ENCODE measurements around the gene ZKSCAN2. TPM values are rescaled to one million over a fixed set of nuclear protein-coding genes. Genes with fewer than 3 reads are reported as not detected.

Gene ZKSCAN2
- 1 to 10 TPM; 5.0 to 5.3 TPM for total RNA-seq

DNA sequence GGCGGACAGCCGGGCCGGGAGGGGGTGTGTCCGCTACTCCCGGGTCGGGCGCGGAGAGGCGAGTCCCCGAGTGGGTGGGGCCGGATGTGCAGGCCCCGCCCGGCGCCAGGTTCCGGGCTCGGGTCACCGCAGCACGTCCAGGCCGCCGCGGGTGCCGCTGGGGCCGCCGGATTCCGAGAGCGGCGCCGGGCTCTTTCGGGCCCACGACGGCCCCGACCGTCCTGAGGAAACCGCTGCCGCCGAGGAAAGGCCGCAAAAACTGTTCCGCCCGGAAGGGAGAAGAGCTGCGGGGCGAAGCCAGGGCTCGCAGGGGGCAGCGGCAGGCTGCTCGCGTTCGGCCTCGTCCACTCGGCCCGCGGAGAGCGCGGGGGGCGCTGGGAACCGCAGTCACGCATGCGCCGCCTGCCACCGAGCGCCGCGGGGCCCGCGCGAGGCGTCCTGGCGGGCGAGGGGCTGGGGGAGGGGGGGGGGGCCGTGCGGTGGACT, at the start of gene ZKSCAN2:
Gene ZKSCAN2, minus strand, starts transcription at position 376 of the 486 bp plus-strand sequence. CDS start 718 bp downstream, outside the sequence.
- peak within 1 kb of the TSS; percentile 78 to 87 for H3K4me3 ChIP-seq
- peaks cover 24% of the 10 kb centered on the region for H3K36me3 ChIP-seq
- TF ChIP-seq, protein P1, sequence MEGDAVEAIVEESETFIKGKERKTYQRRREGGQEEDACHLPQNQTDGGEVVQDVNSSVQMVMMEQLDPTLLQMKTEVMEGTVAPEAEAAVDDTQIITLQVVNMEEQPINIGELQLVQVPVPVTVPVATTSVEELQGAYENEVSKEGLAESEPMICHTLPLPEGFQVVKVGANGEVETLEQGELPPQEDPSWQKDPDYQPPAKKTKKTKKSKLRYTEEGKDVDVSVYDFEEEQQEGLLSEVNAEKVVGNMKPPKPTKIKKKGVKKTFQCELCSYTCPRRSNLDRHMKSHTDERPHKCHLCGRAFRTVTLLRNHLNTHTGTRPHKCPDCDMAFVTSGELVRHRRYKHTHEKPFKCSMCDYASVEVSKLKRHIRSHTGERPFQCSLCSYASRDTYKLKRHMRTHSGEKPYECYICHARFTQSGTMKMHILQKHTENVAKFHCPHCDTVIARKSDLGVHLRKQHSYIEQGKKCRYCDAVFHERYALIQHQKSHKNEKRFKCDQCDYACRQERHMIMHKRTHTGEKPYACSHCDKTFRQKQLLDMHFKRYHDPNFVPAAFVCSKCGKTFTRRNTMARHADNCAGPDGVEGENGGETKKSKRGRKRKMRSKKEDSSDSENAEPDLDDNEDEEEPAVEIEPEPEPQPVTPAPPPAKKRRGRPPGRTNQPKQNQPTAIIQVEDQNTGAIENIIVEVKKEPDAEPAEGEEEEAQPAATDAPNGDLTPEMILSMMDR (IDR thresholded peaks at IDR 0.05): no peak
- H3K27me3 ChIP-seq: no peaks in the 10 kb centered on the region
- peaks cover 0 to 33% of the 10 kb centered on the region in 2 donors for H3K4me1 ChIP-seq
- H3K9me3 ChIP-seq: no peaks in the 10 kb centered on the region
- H3K27ac ChIP-seq: peak within 1 kb of the TSS; percentile 96 to 100
- DNase-seq (ENCODE audit: low spot score): peak; percentile 88

- Histone ChIP-seq H3K36me3 (no peaks in the 10 kb centered on the region), H3K4me3 (no peak overlapping the region), H3K9me3 (peaks cover 0 to 10% of the 10 kb centered on the region in 2 donors), H3K4me1 (no peaks in the 10 kb centered on the region), H3K27ac (no peak overlapping the region), H3K27me3 (no peaks in the 10 kb centered on the region)
- no peak for DNase-seq (ENCODE audit: low spot score)
- TF ChIP-seq, protein P1 (IDR thresholded peaks at IDR 0.05): no peak
Measured at GRCh38 chr16:25299792-25300590, 42.3 kb upstream of the ZKSCAN2 start.

DNA sequence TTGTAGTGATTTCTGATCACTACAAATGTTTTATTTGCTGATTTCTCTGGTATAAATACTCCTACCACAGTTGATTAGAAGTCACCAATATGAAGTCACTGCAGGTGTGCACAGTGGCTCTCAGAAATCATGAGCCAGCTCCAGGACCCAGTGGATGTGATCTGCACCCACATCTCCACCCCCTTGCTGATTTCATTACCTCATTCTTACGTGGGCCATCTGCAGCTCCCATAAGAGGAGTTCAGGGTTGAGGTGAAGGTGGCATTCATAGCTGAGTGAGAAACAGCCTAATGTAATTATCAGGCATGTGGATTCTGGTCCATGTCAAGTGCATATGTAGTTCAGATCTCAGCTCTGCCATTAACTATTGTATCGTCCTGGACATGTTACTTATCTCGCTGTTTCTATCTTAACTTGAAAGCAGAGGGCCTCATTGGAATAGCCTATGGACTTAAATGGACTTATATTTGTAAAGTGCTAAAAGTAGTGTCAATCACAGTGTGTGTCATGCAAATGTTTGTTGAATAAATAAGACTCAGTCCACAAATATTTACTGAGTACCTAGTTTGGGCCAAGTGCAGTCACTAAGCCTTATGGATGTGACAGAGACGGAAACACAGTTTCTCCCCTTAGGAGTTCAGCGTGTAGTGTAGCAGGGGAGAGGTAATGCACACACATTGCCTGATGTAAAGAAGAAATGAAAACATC, 40.7 kb upstream of the ZKSCAN2 start:
- H3K27me3 ChIP-seq: no peaks in the 10 kb centered on the region
- H3K4me1 ChIP-seq: no peaks in the 10 kb centered on the region
- H3K4me3 ChIP-seq: no peak overlapping the region
- TF ChIP-seq, protein P1 (IDR thresholded peaks at IDR 0.05): no peak
- DNase-seq (ENCODE audit: low spot score): no peak
- H3K36me3 ChIP-seq: no peaks in the 10 kb centered on the region
- no peaks in the 10 kb centered on the region for H3K9me3 ChIP-seq
- no peak overlapping the region for H3K27ac ChIP-seq

DNA sequence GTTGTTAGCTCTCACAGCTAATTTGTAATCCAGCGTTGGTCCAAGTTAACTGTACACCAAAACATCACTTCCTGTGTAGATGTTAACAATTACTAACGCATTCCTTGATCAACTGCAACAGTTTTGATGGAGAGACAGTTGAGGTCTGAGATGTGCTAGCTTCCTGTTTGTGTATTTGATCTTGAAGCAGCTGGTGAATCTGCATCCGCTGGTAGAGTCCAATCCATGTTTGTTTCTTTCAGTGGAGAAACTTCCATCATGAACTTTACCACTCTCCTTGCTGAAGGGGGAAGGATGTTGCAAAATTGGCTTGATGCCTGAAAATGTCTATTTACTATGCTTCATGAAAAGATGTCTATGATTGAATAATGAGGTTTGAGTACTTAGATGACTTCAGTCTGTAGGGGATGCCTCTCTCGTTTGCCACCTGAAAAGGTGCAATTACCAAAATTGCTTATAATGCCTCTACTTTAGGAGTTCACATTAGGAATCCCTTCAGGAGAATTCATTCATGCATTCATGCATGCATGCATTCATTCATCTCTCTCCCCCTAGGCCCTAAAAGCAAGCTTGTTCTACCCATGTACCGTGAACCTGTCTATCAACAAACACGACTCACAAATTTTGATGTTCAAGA, 39.6 kb upstream of the ZKSCAN2 start:
- Histone ChIP-seq H3K27me3 (no peaks in the 10 kb centered on the region), H3K4me1 (no peaks in the 10 kb centered on the region), H3K27ac (no peak overlapping the region), H3K36me3 (no peaks in the 10 kb centered on the region), H3K4me3 (no peak overlapping the region), H3K9me3 (no peaks in the 10 kb centered on the region)
- TF ChIP-seq, protein P1 (IDR thresholded peaks at IDR 0.05): no peak
- no peak for DNase-seq (ENCODE audit: low spot score)

- H3K4me1 ChIP-seq: no peaks in the 10 kb centered on the region
- DNase-seq (ENCODE audit: low spot score): no peak
- H3K27me3 ChIP-seq: no peaks in the 10 kb centered on the region
- no peak overlapping the region for H3K4me3 ChIP-seq
- H3K9me3 ChIP-seq: no peaks in the 10 kb centered on the region
- H3K36me3 ChIP-seq: no peaks in the 10 kb centered on the region
- no peak overlapping the region for H3K27ac ChIP-seq
- TF ChIP-seq, protein P1 (IDR thresholded peaks at IDR 0.05): no peak
Measured at GRCh38 chr16:25291580-25291979, 33.9 kb upstream of the ZKSCAN2 start.

All from right atrium auricular region (tissue), 2 donors.